ENCODE data around the gene SIPA1L3.

DNA sequence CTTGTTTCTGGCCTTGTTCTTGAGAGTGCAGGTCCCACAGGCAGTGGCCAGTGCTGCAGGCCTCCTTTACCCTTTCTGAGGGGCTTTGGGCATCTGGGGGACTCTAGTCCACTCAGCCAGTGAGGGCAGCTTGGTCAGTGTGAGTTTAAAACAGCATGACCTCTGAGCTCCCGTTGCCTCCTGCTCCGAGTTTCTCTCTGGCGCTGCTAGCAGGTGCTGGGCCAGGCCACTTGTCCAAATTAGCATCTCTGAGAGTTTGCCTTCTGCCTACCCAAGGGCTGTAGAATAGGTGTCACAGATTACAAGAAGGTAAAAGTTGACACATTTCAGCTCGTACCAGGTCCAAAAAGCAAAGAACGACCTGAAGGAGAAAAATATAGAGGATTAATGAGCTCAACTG, 105.9 kb downstream of the SIPA1L3 start:
- TF ChIP-seq, protein P1, sequence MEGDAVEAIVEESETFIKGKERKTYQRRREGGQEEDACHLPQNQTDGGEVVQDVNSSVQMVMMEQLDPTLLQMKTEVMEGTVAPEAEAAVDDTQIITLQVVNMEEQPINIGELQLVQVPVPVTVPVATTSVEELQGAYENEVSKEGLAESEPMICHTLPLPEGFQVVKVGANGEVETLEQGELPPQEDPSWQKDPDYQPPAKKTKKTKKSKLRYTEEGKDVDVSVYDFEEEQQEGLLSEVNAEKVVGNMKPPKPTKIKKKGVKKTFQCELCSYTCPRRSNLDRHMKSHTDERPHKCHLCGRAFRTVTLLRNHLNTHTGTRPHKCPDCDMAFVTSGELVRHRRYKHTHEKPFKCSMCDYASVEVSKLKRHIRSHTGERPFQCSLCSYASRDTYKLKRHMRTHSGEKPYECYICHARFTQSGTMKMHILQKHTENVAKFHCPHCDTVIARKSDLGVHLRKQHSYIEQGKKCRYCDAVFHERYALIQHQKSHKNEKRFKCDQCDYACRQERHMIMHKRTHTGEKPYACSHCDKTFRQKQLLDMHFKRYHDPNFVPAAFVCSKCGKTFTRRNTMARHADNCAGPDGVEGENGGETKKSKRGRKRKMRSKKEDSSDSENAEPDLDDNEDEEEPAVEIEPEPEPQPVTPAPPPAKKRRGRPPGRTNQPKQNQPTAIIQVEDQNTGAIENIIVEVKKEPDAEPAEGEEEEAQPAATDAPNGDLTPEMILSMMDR (conservative IDR thresholded peaks at IDR 0.05; ENCODE audit: low read depth, low read length), result no peak
- no peak for TF ChIP-seq EZH2 (IDR thresholded peaks at IDR 0.05; ENCODE audit: borderline replicate concordance, low read depth, low read length, poor library complexity, severe bottlenecking)

Measured in A673 (cell line).